ENCODE results near the gene NXN.
A peak's percentile ranks its signal among the peaks of the same experiment; 100 is the strongest.

Gene NXN

DNA sequence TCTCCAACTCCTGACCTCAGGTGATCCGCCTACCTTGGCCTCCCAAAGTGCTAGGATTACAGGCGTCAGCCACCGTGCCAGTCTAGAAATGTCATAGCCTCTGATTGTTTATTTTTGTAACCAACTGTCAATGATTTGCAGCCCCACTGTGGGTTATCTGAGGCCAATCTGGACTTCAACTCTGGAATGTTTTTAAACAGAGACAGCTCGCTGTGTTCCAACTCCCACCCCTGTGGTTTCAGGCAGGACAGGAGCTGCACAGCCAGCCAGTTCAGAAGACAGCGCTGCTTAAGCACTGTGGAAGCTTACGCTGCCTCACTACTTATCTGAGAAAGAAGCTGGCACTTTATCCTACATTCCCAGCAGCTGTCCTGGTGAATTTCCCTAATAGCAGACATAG, 177.9 kb downstream of the NXN start:
- Histone ChIP-seq H3K9me3 (ENCODE audit: control insufficient read depth in 1 of 2, low read length in 2 of 2) (no peaks in the 10 kb centered on the region), H3K27ac (ENCODE audit: low read depth, low read length) (no peak overlapping the region), H3K9ac (ENCODE audit: low read depth in 1 of 2, low read length in 2 of 2) (no peak overlapping the region), H3K36me3 (ENCODE audit: control insufficient read depth in 1 of 2, insufficient read depth in 2 of 2, low read length in 2 of 2) (no peaks in the 10 kb centered on the region), H3K4me3 (ENCODE audit: low read depth in 1 of 2, low read length in 2 of 2) (no peak overlapping the region), H3K27me3 (ENCODE audit: control insufficient read depth in 1 of 2, insufficient read depth in 2 of 2, low read length in 2 of 2) (no peaks in the 10 kb centered on the region), H3K4me1 (ENCODE audit: control insufficient read depth in 1 of 2, insufficient read depth in 2 of 2, low read length in 2 of 2) (no peaks in the 10 kb centered on the region)

DNA sequence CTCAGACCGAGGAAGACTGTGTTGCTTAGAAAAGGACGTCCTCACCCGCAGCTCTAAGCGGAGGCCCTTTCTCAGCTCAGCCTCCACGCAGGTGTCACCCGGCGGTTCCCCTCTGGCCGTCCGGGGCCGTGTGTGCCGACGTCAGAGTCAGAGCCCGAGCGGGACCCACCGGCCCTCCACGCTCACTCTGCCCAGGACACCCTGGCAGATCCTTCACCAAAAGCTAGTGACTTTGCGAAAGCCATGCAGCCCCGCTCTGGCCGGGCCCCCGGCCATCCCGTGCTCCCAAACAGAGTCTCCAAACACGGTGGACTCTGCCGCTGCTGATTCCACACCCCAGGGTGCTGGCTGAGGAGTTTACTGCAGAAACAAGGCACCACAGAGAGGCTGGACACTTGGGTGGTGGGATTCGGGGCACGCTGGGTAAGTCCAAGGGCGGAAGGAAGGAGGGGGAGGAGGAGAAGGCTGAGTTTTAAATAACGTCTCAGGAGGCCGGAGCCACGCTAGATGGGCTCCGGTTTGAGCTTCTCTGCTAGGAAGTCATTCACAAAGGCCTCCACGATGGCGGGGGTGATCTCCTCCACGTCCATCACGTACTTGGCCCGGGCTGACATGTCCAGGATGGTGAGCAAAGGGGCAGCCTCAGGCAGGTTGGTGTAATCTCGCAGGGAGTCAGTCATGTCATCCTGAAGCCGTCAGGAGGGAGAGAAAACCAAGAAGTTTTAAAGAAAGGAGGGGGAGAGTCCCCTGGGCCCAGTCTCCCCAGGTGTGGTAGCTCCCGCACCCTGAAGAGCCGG, 178.9 kb downstream of the NXN start:
- H3K27me3 ChIP-seq (ENCODE audit: control insufficient read depth in 1 of 2, insufficient read depth in 2 of 2, low read length in 2 of 2), result no peaks in the 10 kb centered on the region
- no peaks in the 10 kb centered on the region for H3K4me1 ChIP-seq (ENCODE audit: control insufficient read depth in 1 of 2, insufficient read depth in 2 of 2, low read length in 2 of 2)
- no peak overlapping the region for H3K4me3 ChIP-seq (ENCODE audit: low read depth in 1 of 2, low read length in 2 of 2)
- H3K9ac ChIP-seq (ENCODE audit: low read depth in 1 of 2, low read length in 2 of 2), result no peak overlapping the region
- H3K36me3 ChIP-seq (ENCODE audit: control insufficient read depth in 1 of 2, insufficient read depth in 2 of 2, low read length in 2 of 2), result no peaks in the 10 kb centered on the region
- H3K27ac ChIP-seq (ENCODE audit: low read depth, low read length), result no peak overlapping the region
- H3K9me3 ChIP-seq (ENCODE audit: control insufficient read depth in 1 of 2, low read length in 2 of 2), result no peaks in the 10 kb centered on the region

DNA sequence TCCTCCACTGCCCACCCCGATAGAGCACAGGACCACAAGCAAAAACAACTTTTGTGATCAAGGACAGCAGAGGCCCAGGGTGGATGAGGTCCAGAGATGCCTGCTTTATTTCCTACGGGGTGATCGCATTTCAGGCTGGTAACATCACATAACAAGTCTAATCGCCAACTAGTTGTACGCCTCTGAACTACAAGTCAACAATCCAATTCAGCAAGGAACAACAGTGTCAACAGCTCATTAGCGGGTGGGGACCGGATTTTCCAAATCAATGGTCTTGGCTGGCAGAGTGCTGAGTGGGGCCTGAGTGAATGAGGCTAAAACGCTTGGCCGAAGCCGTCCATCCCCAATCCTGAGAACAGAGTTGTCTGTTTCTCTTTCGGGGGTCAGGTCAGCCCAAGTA, 180.3 kb downstream of the NXN start:
- no peak overlapping the region for H3K9ac ChIP-seq (ENCODE audit: low read depth in 1 of 2, low read length in 2 of 2)
- no peaks in the 10 kb centered on the region for H3K36me3 ChIP-seq (ENCODE audit: control insufficient read depth in 1 of 2, insufficient read depth in 2 of 2, low read length in 2 of 2)
- H3K4me1 ChIP-seq (ENCODE audit: control insufficient read depth in 1 of 2, insufficient read depth in 2 of 2, low read length in 2 of 2), result peaks cover 0 to 8% of the 10 kb centered on the region in 2 donors
- H3K27me3 ChIP-seq (ENCODE audit: control insufficient read depth in 1 of 2, insufficient read depth in 2 of 2, low read length in 2 of 2), result no peaks in the 10 kb centered on the region
- H3K9me3 ChIP-seq (ENCODE audit: control insufficient read depth in 1 of 2, low read length in 2 of 2), result no peaks in the 10 kb centered on the region
- H3K27ac ChIP-seq (ENCODE audit: low read depth, low read length), result no peak overlapping the region
- H3K4me3 ChIP-seq (ENCODE audit: low read depth in 1 of 2, low read length in 2 of 2), result no peak overlapping the region

DNA sequence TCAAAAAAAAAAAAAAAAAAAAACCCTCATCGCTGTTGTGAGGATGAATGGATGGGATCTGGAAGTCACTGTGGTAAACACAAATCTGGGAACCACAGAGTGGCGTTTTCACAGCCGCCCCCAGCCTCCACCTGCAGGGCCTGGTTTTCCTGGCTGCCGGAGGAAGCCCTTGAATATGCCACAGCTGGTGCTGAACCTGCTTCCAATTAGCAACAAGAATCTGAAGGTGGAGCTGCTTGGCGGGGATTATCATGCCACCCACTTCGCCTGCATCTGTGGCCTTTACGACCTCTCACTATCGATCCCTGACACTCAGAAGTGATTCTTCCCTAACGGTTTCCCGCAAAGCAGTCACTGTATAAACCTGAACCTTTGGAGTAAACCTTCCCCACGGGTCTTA, 181.3 kb downstream of the NXN start:
- Histone ChIP-seq H3K4me1 (ENCODE audit: control insufficient read depth in 1 of 2, insufficient read depth in 2 of 2, low read length in 2 of 2) (peaks cover 0 to 8% of the 10 kb centered on the region in 2 donors), H3K36me3 (ENCODE audit: control insufficient read depth in 1 of 2, insufficient read depth in 2 of 2, low read length in 2 of 2) (no peaks in the 10 kb centered on the region), H3K27me3 (ENCODE audit: control insufficient read depth in 1 of 2, insufficient read depth in 2 of 2, low read length in 2 of 2) (no peaks in the 10 kb centered on the region), H3K9ac (ENCODE audit: low read depth in 1 of 2, low read length in 2 of 2) (no peak overlapping the region), H3K27ac (ENCODE audit: low read depth, low read length) (no peak overlapping the region), H3K4me3 (ENCODE audit: low read depth in 1 of 2, low read length in 2 of 2) (no peak overlapping the region), H3K9me3 (ENCODE audit: control insufficient read depth in 1 of 2, low read length in 2 of 2) (no peaks in the 10 kb centered on the region)

DNA sequence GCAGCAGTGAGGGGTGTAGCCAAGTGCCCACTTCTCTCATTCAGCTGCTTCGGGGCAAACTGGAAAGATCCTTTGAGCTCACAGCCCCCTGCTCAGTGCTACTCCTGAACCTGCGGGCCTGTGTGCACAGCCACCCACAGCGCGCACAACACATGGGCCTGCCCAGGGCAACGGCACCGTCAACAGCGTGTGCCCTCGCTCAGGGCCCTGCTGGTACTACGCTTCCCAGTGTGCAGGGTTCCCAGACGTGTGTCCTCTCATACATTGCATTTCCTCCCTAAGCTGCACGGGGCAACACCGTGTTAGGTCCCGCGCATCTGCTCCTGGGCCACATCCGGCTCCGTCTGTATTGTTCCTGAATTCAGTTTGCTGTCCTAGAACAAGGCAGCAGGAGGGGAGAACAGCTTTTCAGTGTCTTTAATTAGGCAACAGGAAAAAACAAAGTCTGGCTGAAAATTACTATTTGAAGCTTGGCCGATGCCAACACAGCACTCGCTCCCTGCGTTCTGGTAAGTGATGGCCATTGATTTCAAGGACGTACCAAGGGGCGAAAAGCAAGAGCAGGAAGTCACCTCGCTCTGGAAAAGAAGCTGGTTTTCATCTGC, 182.2 kb downstream of the NXN start:
- Histone ChIP-seq H3K4me1 (ENCODE audit: control insufficient read depth in 1 of 2, insufficient read depth in 2 of 2, low read length in 2 of 2) (peaks cover 0 to 8% of the 10 kb centered on the region in 2 donors), H3K36me3 (ENCODE audit: control insufficient read depth in 1 of 2, insufficient read depth in 2 of 2, low read length in 2 of 2) (peaks cover 5% of the 10 kb centered on the region in 2 donors), H3K9me3 (ENCODE audit: control insufficient read depth in 1 of 2, low read length in 2 of 2) (no peaks in the 10 kb centered on the region), H3K27me3 (ENCODE audit: control insufficient read depth in 1 of 2, insufficient read depth in 2 of 2, low read length in 2 of 2) (no peaks in the 10 kb centered on the region), H3K9ac (ENCODE audit: low read depth in 1 of 2, low read length in 2 of 2) (no peak overlapping the region), H3K4me3 (ENCODE audit: low read depth in 1 of 2, low read length in 2 of 2) (no peak overlapping the region), H3K27ac (ENCODE audit: low read depth, low read length) (no peak overlapping the region)

DNA sequence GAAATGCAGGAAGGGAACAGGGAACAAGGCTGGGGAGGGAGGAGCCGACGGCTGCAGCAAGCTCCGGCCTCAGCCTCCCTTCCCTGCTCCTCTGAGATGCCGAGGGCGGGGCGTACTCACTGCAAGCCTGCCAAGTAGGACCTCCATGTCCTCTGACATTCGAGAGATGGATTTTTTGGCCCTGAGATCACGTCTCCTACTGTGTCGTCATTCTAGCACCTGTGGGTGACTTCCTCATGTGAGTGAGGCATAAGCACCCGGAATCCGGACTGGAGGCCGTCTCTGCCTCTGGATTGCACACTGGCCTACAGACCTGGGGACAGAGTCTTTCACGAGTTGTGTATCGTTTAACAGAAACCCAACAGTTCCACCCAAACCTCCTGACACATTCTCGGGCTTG, 183.0 kb downstream of the NXN start:
- Histone ChIP-seq H3K4me1 (ENCODE audit: control insufficient read depth in 1 of 2, insufficient read depth in 2 of 2, low read length in 2 of 2) (peaks cover 0 to 8% of the 10 kb centered on the region in 2 donors), H3K4me3 (ENCODE audit: low read depth in 1 of 2, low read length in 2 of 2) (no peak overlapping the region), H3K9me3 (ENCODE audit: control insufficient read depth in 1 of 2, low read length in 2 of 2) (no peaks in the 10 kb centered on the region), H3K9ac (ENCODE audit: low read depth in 1 of 2, low read length in 2 of 2) (no peak overlapping the region), H3K27ac (ENCODE audit: low read depth, low read length) (no peak overlapping the region), H3K27me3 (ENCODE audit: control insufficient read depth in 1 of 2, insufficient read depth in 2 of 2, low read length in 2 of 2) (no peaks in the 10 kb centered on the region), H3K36me3 (ENCODE audit: control insufficient read depth in 1 of 2, insufficient read depth in 2 of 2, low read length in 2 of 2) (peaks cover 6 to 12% of the 10 kb centered on the region in 2 donors)

DNA sequence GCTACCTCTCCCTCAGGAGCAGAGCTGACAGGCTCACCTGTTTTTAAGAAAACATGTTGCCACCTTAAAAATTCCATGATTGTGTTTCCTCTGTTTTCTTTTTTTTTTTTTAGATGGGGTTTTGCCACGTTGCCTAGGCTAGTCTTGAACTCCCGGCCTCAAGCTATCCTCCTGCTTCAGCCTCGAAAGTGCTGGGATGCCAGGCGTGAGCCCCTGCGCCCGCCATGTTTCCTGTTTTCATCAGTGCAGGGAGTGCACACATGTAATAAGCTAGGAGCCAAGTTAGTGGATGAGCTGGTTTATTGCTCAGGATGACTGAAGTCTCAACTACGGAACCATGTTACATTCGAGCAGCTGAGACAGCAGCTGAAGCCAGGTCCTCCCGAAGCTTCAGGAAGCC, 183.9 kb downstream of the NXN start:
- Histone ChIP-seq H3K36me3 (ENCODE audit: control insufficient read depth in 1 of 2, insufficient read depth in 2 of 2, low read length in 2 of 2) (peaks cover 6 to 21% of the 10 kb centered on the region in 2 donors), H3K27ac (ENCODE audit: low read depth, low read length) (no peak overlapping the region), H3K9ac (ENCODE audit: low read depth in 1 of 2, low read length in 2 of 2) (no peak overlapping the region), H3K27me3 (ENCODE audit: control insufficient read depth in 1 of 2, insufficient read depth in 2 of 2, low read length in 2 of 2) (no peaks in the 10 kb centered on the region), H3K4me1 (ENCODE audit: control insufficient read depth in 1 of 2, insufficient read depth in 2 of 2, low read length in 2 of 2) (peaks cover 0 to 8% of the 10 kb centered on the region in 2 donors), H3K4me3 (ENCODE audit: low read depth in 1 of 2, low read length in 2 of 2) (no peak overlapping the region), H3K9me3 (ENCODE audit: control insufficient read depth in 1 of 2, low read length in 2 of 2) (no peaks in the 10 kb centered on the region)

DNA sequence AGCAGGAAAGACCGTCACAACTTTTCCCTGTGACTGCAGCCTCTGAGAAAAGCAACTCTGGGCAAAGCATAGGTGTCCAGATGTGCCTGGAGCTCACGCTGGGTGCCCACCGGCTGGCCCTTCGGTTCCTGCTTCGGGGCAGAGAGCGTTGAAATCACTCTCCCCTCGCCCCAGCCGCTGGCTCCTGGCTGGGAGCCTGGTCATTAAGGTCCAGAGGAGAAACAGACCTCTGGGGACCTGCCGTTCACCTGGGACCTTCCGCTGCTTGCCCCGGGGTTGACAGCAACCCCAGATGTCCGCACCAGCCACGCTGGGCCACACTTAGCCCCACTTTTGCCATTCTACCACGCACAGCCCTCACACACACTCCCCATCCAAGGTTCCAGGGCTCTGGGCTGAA, 184.3 kb downstream of the NXN start:
- no peaks in the 10 kb centered on the region for H3K27me3 ChIP-seq (ENCODE audit: control insufficient read depth in 1 of 2, insufficient read depth in 2 of 2, low read length in 2 of 2)
- no peaks in the 10 kb centered on the region for H3K9me3 ChIP-seq (ENCODE audit: control insufficient read depth in 1 of 2, low read length in 2 of 2)
- peak overlapping the region in 1 of 2 donors; percentile 34 for H3K4me3 ChIP-seq (ENCODE audit: low read depth in 1 of 2, low read length in 2 of 2)
- no peak overlapping the region for H3K9ac ChIP-seq (ENCODE audit: low read depth in 1 of 2, low read length in 2 of 2)
- no peak overlapping the region for H3K27ac ChIP-seq (ENCODE audit: low read depth, low read length)
- H3K4me1 ChIP-seq (ENCODE audit: control insufficient read depth in 1 of 2, insufficient read depth in 2 of 2, low read length in 2 of 2), result peaks cover 0 to 8% of the 10 kb centered on the region in 2 donors
- peaks cover 6 to 22% of the 10 kb centered on the region in 2 donors for H3K36me3 ChIP-seq (ENCODE audit: control insufficient read depth in 1 of 2, insufficient read depth in 2 of 2, low read length in 2 of 2)

DNA sequence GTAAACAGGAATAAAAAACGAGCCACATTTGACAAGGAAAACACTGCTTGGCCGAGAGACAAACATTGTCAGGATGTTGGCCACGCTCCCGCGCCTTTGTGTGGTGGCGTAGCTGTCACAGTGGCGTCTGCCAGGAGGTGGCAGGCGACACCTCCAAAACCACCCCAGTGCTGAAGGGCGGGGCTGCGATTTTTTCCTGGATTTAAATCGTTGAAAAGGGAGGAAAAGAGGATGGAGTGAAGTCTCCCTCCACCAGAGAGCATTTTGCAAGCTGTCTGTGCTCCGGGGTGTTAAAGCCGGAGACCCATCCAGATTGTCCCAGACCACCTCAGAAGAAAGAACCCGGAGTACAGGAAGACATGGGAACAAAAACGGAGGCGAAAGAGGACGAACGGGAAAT, 184.7 kb downstream of the NXN start:
- Histone ChIP-seq H3K9ac (ENCODE audit: low read depth in 1 of 2, low read length in 2 of 2) (no peak overlapping the region), H3K4me3 (ENCODE audit: low read depth in 1 of 2, low read length in 2 of 2) (peak overlapping the region in 1 of 2 donors; percentile 34), H3K9me3 (ENCODE audit: control insufficient read depth in 1 of 2, low read length in 2 of 2) (no peaks in the 10 kb centered on the region), H3K27ac (ENCODE audit: low read depth, low read length) (no peak overlapping the region), H3K27me3 (ENCODE audit: control insufficient read depth in 1 of 2, insufficient read depth in 2 of 2, low read length in 2 of 2) (no peaks in the 10 kb centered on the region), H3K4me1 (ENCODE audit: control insufficient read depth in 1 of 2, insufficient read depth in 2 of 2, low read length in 2 of 2) (peaks cover 0 to 8% of the 10 kb centered on the region in 2 donors), H3K36me3 (ENCODE audit: control insufficient read depth in 1 of 2, insufficient read depth in 2 of 2, low read length in 2 of 2) (peaks cover 6 to 26% of the 10 kb centered on the region in 2 donors)

DNA sequence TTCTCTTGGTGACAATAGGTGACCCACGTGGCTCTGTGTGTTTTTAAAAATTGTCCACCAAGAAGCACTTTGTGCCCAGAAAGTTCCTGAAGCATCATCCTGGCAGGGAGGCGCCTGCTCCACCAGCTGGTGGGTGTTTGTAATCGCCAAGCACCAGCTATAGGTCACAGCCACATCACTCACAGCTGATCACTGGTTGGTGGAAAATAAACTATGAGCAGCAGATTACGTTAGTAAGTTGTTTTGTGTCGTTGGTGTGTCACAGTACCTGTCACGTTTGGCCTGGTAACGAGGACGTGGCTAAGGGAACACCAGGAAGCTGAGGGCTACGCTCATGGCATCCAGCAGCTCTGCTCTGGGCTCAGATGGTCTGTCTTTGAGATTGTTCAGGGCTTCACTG, 187.3 kb downstream of the NXN start:
- H3K4me3 ChIP-seq (ENCODE audit: low read depth in 1 of 2, low read length in 2 of 2), result no peak overlapping the region
- no peak overlapping the region for H3K9ac ChIP-seq (ENCODE audit: low read depth in 1 of 2, low read length in 2 of 2)
- H3K27me3 ChIP-seq (ENCODE audit: control insufficient read depth in 1 of 2, insufficient read depth in 2 of 2, low read length in 2 of 2), result no peaks in the 10 kb centered on the region
- H3K4me1 ChIP-seq (ENCODE audit: control insufficient read depth in 1 of 2, insufficient read depth in 2 of 2, low read length in 2 of 2), result peaks cover 0 to 8% of the 10 kb centered on the region in 2 donors
- no peak overlapping the region for H3K27ac ChIP-seq (ENCODE audit: low read depth, low read length)
- H3K9me3 ChIP-seq (ENCODE audit: control insufficient read depth in 1 of 2, low read length in 2 of 2), result no peaks in the 10 kb centered on the region
- H3K36me3 ChIP-seq (ENCODE audit: control insufficient read depth in 1 of 2, insufficient read depth in 2 of 2, low read length in 2 of 2), result peaks cover 21 to 48% of the 10 kb centered on the region in 2 donors
